ENCODE measurements around the gene SBK1. TPM values are rescaled to one million over a fixed set of nuclear protein-coding genes. Genes with fewer than 3 reads are reported as not detected.

Gene SBK1
- total RNA-seq, 1 donor = not detected

- Histone ChIP-seq H3K27me3 (ENCODE audit: insufficient read depth, low read length) (peaks cover 36% of the 10 kb centered on the region), H3K27ac (ENCODE audit: low read depth, low read length) (no peak overlapping the region), H3K79me2 (ENCODE audit: insufficient read depth, low read length) (no peaks in the 10 kb centered on the region), H3K4me2 (ENCODE audit: insufficient read depth, low read length) (no peak overlapping the region), H2AFZ (ENCODE audit: low read length) (no peak overlapping the region), H3K9me3 (ENCODE audit: low read depth, low read length) (no peaks in the 10 kb centered on the region), H3K36me3 (ENCODE audit: insufficient read depth, low read length) (no peaks in the 10 kb centered on the region), H3K4me1 (ENCODE audit: insufficient read depth, low read length) (peaks cover 4% of the 10 kb centered on the region), H4K20me1 (ENCODE audit: insufficient read depth, low read length) (no peaks in the 10 kb centered on the region), H3K4me3 (ENCODE audit: insufficient read depth, low read length) (no peak overlapping the region)
- TF ChIP-seq CTCF (IDR thresholded peaks at IDR 0.05; ENCODE audit: extremely low read depth, low read depth, low read length) = no peak
- peak; percentile 70 for DNase-seq (ENCODE audit: insufficient read length, low spot score, missing footprints)
Measured at GRCh38 chr16:28295276-28295675, 3.0 kb downstream of the SBK1 start.

GRCh38 chr16:28297308-28297707 lies 5.0 kb downstream of the SBK1 start:
- TF ChIP-seq CTCF (IDR thresholded peaks at IDR 0.05; ENCODE audit: extremely low read depth, low read depth, low read length) = no peak
- Histone ChIP-seq H3K4me2 (ENCODE audit: insufficient read depth, low read length) (no peak overlapping the region), H3K4me1 (ENCODE audit: insufficient read depth, low read length) (peaks cover 4% of the 10 kb centered on the region), H2AFZ (ENCODE audit: low read length) (no peak overlapping the region), H3K36me3 (ENCODE audit: insufficient read depth, low read length) (no peaks in the 10 kb centered on the region), H3K4me3 (ENCODE audit: insufficient read depth, low read length) (no peak overlapping the region), H3K27ac (ENCODE audit: low read depth, low read length) (no peak overlapping the region), H3K27me3 (ENCODE audit: insufficient read depth, low read length) (peaks cover 26% of the 10 kb centered on the region), H3K9me3 (ENCODE audit: low read depth, low read length) (no peaks in the 10 kb centered on the region), H4K20me1 (ENCODE audit: insufficient read depth, low read length) (no peaks in the 10 kb centered on the region), H3K79me2 (ENCODE audit: insufficient read depth, low read length) (no peaks in the 10 kb centered on the region)
- DNase-seq (ENCODE audit: insufficient read length, low spot score, missing footprints) = peak; percentile 67

DNA sequence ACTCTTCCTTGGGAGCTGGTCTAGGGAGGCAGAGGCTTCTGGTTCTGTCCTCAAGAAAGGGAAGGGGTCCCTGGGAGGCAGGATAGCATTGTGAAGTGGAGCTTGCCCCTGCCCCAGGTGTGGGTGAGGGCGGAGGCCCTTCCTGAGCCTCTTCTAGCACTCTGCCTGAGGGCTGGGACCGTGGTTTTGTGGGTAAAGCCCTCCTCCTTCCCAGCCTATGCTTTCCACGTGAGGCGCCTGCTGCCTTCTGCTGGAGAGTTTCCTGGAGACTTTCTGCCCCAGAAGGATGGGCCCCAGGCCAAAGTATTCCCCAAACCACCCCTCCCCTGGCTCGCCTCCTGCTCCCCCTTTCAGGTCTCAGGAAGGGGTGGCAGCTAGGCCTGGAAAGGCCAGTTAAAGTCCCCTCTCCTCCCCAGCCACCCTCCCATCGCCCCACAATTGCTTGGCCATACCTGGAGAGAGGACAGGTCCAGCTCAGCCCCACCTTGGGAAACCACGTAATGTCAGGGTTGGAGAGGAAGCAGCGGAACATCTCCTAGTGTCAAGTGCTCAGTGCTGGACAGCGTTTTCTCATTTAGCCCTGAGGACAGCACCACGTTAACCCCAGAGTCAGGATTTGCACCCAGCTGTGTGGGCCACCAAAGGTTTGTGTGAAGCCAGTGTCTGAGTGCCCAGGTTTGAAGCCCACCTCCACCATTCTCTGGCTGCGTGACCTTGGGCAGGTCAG lies 5.6 kb downstream of the SBK1 start:
- Histone ChIP-seq H4K20me1 (ENCODE audit: insufficient read depth, low read length) (no peaks in the 10 kb centered on the region), H3K4me3 (ENCODE audit: insufficient read depth, low read length) (no peak overlapping the region), H3K4me2 (ENCODE audit: insufficient read depth, low read length) (no peak overlapping the region), H3K79me2 (ENCODE audit: insufficient read depth, low read length) (no peaks in the 10 kb centered on the region), H2AFZ (ENCODE audit: low read length) (no peak overlapping the region), H3K27ac (ENCODE audit: low read depth, low read length) (no peak overlapping the region), H3K4me1 (ENCODE audit: insufficient read depth, low read length) (peaks cover under 1% of the 10 kb centered on the region), H3K36me3 (ENCODE audit: insufficient read depth, low read length) (no peaks in the 10 kb centered on the region), H3K9me3 (ENCODE audit: low read depth, low read length) (no peaks in the 10 kb centered on the region), H3K27me3 (ENCODE audit: insufficient read depth, low read length) (peaks cover 22% of the 10 kb centered on the region)
- DNase-seq (ENCODE audit: insufficient read length, low spot score, missing footprints) = peak; percentile 45
- no peak for TF ChIP-seq CTCF (IDR thresholded peaks at IDR 0.05; ENCODE audit: extremely low read depth, low read depth, low read length)

- Histone ChIP-seq H3K4me2 (ENCODE audit: insufficient read depth, low read length) (no peak overlapping the region), H3K27me3 (ENCODE audit: insufficient read depth, low read length) (peaks cover 17% of the 10 kb centered on the region), H3K4me1 (ENCODE audit: insufficient read depth, low read length) (no peaks in the 10 kb centered on the region), H3K4me3 (ENCODE audit: insufficient read depth, low read length) (no peak overlapping the region), H3K9me3 (ENCODE audit: low read depth, low read length) (no peaks in the 10 kb centered on the region), H4K20me1 (ENCODE audit: insufficient read depth, low read length) (no peaks in the 10 kb centered on the region), H3K36me3 (ENCODE audit: insufficient read depth, low read length) (no peaks in the 10 kb centered on the region), H2AFZ (ENCODE audit: low read length) (no peak overlapping the region), H3K27ac (ENCODE audit: low read depth, low read length) (no peak overlapping the region), H3K79me2 (ENCODE audit: insufficient read depth, low read length) (no peaks in the 10 kb centered on the region)
- no peak for TF ChIP-seq CTCF (IDR thresholded peaks at IDR 0.05; ENCODE audit: extremely low read depth, low read depth, low read length)
- DNase-seq (ENCODE audit: insufficient read length, low spot score, missing footprints) = peak; percentile 47
Measured at GRCh38 chr16:28298511-28298878, 6.2 kb downstream of the SBK1 start.

Data from osteoblast (primary cell).